Activated B cell treated with CpG ODN at 0.5 μM for 24 hours (primary cell): ENCODE data around the gene CNTNAP2. TPM values are rescaled to one million over a fixed set of nuclear protein-coding genes. Genes with fewer than 3 reads are reported as not detected.

Source experiments
- ATAC-seq: fragments of 200-7000 bp; cut with Tn5 transposase; one replicate; pipeline ENCODE4 v1.10.0; 2021; ENCODE audit warnings: low read depth, mild to moderate bottlenecking, moderate library complexity
- CTCF ChIA-PET: fragments of 350-600 bp; sonication (Branson Sonifier 250); formaldehyde crosslinking; loops from one replicate; lab custom pipeline; 2021; ENCODE audit warnings: antibody characterized with exemption; lab: Charles Lee
- POLR2A ChIA-PET: fragments of 350-600 bp; sonication (Branson Sonifier 250); formaldehyde crosslinking; loops from one replicate; lab custom pipeline; 2021; ENCODE audit warnings: antibody characterized with exemption; lab: Charles Lee
- DNase-seq: peaks from one replicate; pipeline ENCODE4 v3.0.0; 2022
- H3K27ac Mint-ChIP-seq: one replicate; pipeline ENCODE4 v1.8.0; 2020; ENCODE audit warnings: mixed read lengths
- H3K27me3 Mint-ChIP-seq: one replicate; pipeline ENCODE4 v1.8.0; 2021; ENCODE audit warnings: mixed read lengths
- H3K36me3 Mint-ChIP-seq: one replicate; pipeline ENCODE4 v1.8.0; 2021; ENCODE audit warnings: low read depth, mixed read lengths
- H3K4me1 Mint-ChIP-seq: one replicate; pipeline ENCODE4 v1.8.0; 2021; ENCODE audit warnings: mixed read lengths
- H3K4me3 Mint-ChIP-seq: one replicate; pipeline ENCODE4 v1.8.0; 2020; ENCODE audit warnings: mild to moderate bottlenecking, mixed read lengths
- H3K9me3 Mint-ChIP-seq: one replicate; pipeline ENCODE4 v1.8.0; 2020; ENCODE audit warnings: mixed read lengths
- CTCF ChIP-seq: fragments of 200-600 bp; IDR thresholded peaks from one replicate; pipeline ENCODE4 v1.8.0; 2022; ENCODE audit warnings: antibody characterized with exemption, mild to moderate bottlenecking
- intact Hi-C: fragments of 100-400 bp; cut with micrococcal nuclease; formaldehyde crosslinking; loops from one replicate; pipeline ENCODE4 v1.15.1; 2024
- total RNA-seq: library from RNA; stranded (reverse); gene quantifications from 2 replicates; pipeline ENCODE4 v1.2.3, GENCODE V29; 2022

The CNTNAP2 gene
- total RNA-seq, 1 donor from 2014 or later, result 0.84 TPM

- H3K36me3 Mint-ChIP-seq, result no peaks in the 10 kb centered on the region
- no peak for TF ChIP-seq CTCF
- CTCF ChIA-PET, result no interaction called here
- H3K27ac Mint-ChIP-seq, result no peak overlapping the region
- no peak overlapping the region for H3K4me3 Mint-ChIP-seq
- ATAC-seq (no peak), DNase-seq (no peak)
- POLR2A ChIA-PET, result no interaction called here
- intact Hi-C loops, result no loop called here
- H3K27me3 Mint-ChIP-seq, result peaks cover 4% of the 10 kb centered on the region
- no peaks in the 10 kb centered on the region for H3K4me1 Mint-ChIP-seq
- peaks cover 3% of the 10 kb centered on the region for H3K9me3 Mint-ChIP-seq
Observed at GRCh38 chr7:148147438-148147837, 2030.8 kb downstream of the CNTNAP2 start.

GRCh38 chr7:148148456-148148855, 2031.9 kb downstream of the CNTNAP2 start:
- H3K9me3 Mint-ChIP-seq, result peaks cover 3% of the 10 kb centered on the region
- peaks cover 4% of the 10 kb centered on the region for H3K27me3 Mint-ChIP-seq
- ATAC-seq, result no peak
- intact Hi-C loops, result no loop called here
- H3K4me1 Mint-ChIP-seq, result no peaks in the 10 kb centered on the region
- ChIA-PET CTCF (no interaction called here), POLR2A (no interaction called here)
- H3K27ac Mint-ChIP-seq, result no peak overlapping the region
- TF ChIP-seq CTCF, result no peak
- DNase-seq, result no peak
- no peak overlapping the region for H3K4me3 Mint-ChIP-seq
- no peaks in the 10 kb centered on the region for H3K36me3 Mint-ChIP-seq

DNA sequence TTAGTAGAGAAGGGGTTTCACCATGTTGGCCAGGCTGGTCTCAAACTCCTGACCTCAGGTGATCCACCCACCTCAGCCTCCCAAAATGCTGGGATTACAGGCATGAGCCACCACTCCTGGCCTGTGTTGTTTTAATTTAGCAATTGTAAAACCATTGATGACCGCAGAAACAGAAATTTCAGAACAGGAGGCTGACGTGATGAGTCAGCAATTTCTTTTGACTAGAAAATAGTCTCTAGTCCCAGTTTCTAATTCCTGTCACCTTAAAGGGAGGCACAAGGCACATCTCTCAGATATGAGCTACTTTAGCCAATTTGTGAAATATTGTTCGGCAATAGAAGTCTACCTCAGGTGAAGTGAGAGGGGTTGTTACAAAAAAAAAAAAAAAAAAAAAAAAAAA, 2033.1 kb downstream of the CNTNAP2 start:
- Mint-ChIP-seq H3K4me3 (no peak overlapping the region), H3K4me1 (no peaks in the 10 kb centered on the region), H3K27me3 (peaks cover 4% of the 10 kb centered on the region), H3K27ac (no peak overlapping the region), H3K36me3 (no peaks in the 10 kb centered on the region), H3K9me3 (peaks cover 3% of the 10 kb centered on the region)
- intact Hi-C loops, result no loop called here
- no peak for DNase-seq
- TF ChIP-seq CTCF, result no peak
- no peak for ATAC-seq
- ChIA-PET CTCF (no interaction called here), POLR2A (no interaction called here)

GRCh38 chr7:148151778-148152177, 2035.2 kb downstream of the CNTNAP2 start:
- ChIA-PET POLR2A (no interaction called here), CTCF (no interaction called here)

GRCh38 chr7:148153616-148154284, 2037.1 kb downstream of the CNTNAP2 start:
- H3K36me3 Mint-ChIP-seq, result no peaks in the 10 kb centered on the region
- peaks cover 1% of the 10 kb centered on the region for H3K27me3 Mint-ChIP-seq
- CTCF ChIA-PET, result no interaction called here
- H3K4me1 Mint-ChIP-seq, result no peaks in the 10 kb centered on the region
- H3K27ac Mint-ChIP-seq, result no peak overlapping the region
- H3K9me3 Mint-ChIP-seq, result peaks cover 3% of the 10 kb centered on the region
- no peak for ATAC-seq
- H3K4me3 Mint-ChIP-seq, result no peak overlapping the region
- intact Hi-C loops, result no loop called here
- DNase-seq, result no peak
- POLR2A ChIA-PET, result no interaction called here
- no peak for TF ChIP-seq CTCF

More at GRCh38 chr7:148151778-148152177, 2035.2 kb downstream of the CNTNAP2 start:
- Mint-ChIP-seq H3K27ac (no peak overlapping the region), H3K9me3 (peaks cover 3% of the 10 kb centered on the region), H3K4me1 (no peaks in the 10 kb centered on the region), H3K4me3 (no peak overlapping the region), H3K36me3 (no peaks in the 10 kb centered on the region), H3K27me3 (peaks cover 4% of the 10 kb centered on the region)
- intact Hi-C loops, result no loop called here
- no peak for DNase-seq
- TF ChIP-seq CTCF, result no peak
- no peak for ATAC-seq
